SK-N-SH (cell line): ENCODE measurements around the gene CNTNAP2. TPM values are rescaled to one million over a fixed set of nuclear protein-coding genes. Genes with fewer than 3 reads are reported as not detected.

ENCODE experiments used
- CTCF ChIA-PET: fragments of 300-600, 350-600 bp; formaldehyde crosslinking; extraction: SDS; loops from one replicate; lab custom pipeline; 2021; lab: Yijun Ruan, JAX
- POLR2A ChIA-PET: fragments of 350-600 bp; sonication (Branson Sonifier 250); formaldehyde crosslinking; extraction: SDS; loops from one replicate; lab custom pipeline; 2020; ENCODE audit warnings: antibody characterized with exemption, inconsistent platforms; lab: Yijun Ruan, JAX
- DNase-seq: peaks from one replicate; pipeline ENCODE4 v3.0.0; 2012
- H2AFZ ChIP-seq: fragments of 200-600 bp; sonication (generic); 2 replicates; pipeline ENCODE4 v1.8.1; 2016; ENCODE audit warnings: antibody characterized with exemption, mild to moderate bottlenecking, low read depth
- H3F3A ChIP-seq: fragments of 200-600 bp; sonication (generic); replicated peaks from 2 replicates; pipeline ENCODE3; 2016; ENCODE audit warnings: antibody characterized with exemption, mild to moderate bottlenecking; ENCODE audit not compliant: insufficient read depth
- H3K27ac ChIP-seq, 2 experiments: fragments of 200-500 bp in 1 of 2; fragments of 200-600 bp in 1 of 2; sonication (Bioruptor generic) in 1 of 2; sonication (generic), shearing (Covaris generic) in 1 of 2; 2 replicates each; pipeline versions ENCODE4 v1.5.1 to v1.6.1; 2014 to 2016; ENCODE audit warnings: low read depth in 2 of 2, inconsistent platforms in 1 of 2, low read length in 1 of 2, mild to moderate bottlenecking in 1 of 2, mixed read lengths in 1 of 2
- H3K27me3 ChIP-seq: fragments of 200-600 bp; sonication (generic), shearing (Covaris generic); 2 replicates; pipeline ENCODE4 v1.6.1; 2016; ENCODE audit warnings: mixed run types; ENCODE audit not compliant: insufficient read depth
- H3K36me3 ChIP-seq, 2 experiments: fragments of 200-500 bp in 1 of 2; fragments of 200-600 bp in 1 of 2; sonication (Bioruptor generic) in 1 of 2; sonication (generic) in 1 of 2; replicated peaks in 1 of 2; 2 replicates each; pipeline versions ENCODE3 to v1.5.1; 2014 to 2016; ENCODE audit warnings: low read length in 1 of 2, mild to moderate bottlenecking in 1 of 2; ENCODE audit not compliant: insufficient read depth in 2 of 2, control insufficient read depth in 1 of 2
- H3K4me1 ChIP-seq, 2 experiments: fragments of 200-500 bp in 1 of 2; fragments of 200-600 bp in 1 of 2; sonication (Bioruptor generic) in 1 of 2; sonication (generic), shearing (Covaris generic) in 1 of 2; 2 replicates each; pipeline versions ENCODE4 v1.5.1 to v1.6.1; 2014 to 2016; ENCODE audit warnings: low read depth in 1 of 2, low read length in 1 of 2, mixed run types in 1 of 2; ENCODE audit not compliant: insufficient read depth in 2 of 2, control insufficient read depth in 1 of 2
- H3K4me2 ChIP-seq: fragments of 200-600 bp; sonication (generic), shearing (Covaris generic); 2 replicates; pipeline ENCODE4 v1.6.1; 2017; ENCODE audit warnings: mixed run types
- H3K4me3 ChIP-seq, 2 experiments: fragments of 200-500 bp in 1 of 2; fragments of 200-600 bp in 1 of 2; sonication (Bioruptor generic) in 1 of 2; sonication (generic), shearing (Covaris generic) in 1 of 2; 2 replicates each; pipeline versions ENCODE4 v1.5.1 to v1.8.1; 2014 to 2016; ENCODE audit warnings: low read depth in 2 of 2, inconsistent platforms in 1 of 2, low read length in 1 of 2, mild to moderate bottlenecking in 1 of 2, mixed read lengths in 1 of 2, moderate library complexity in 1 of 2
- H3K79me2 ChIP-seq: fragments of 200-600 bp; sonication (generic); 2 replicates; pipeline ENCODE4 v1.8.1; 2017; ENCODE audit warnings: mild to moderate bottlenecking; ENCODE audit not compliant: insufficient read depth
- H3K9ac ChIP-seq: fragments of 200-600 bp; sonication (generic); 2 replicates; pipeline ENCODE4 v1.6.1; 2017; ENCODE audit warnings: mixed run types
- H3K9me2 ChIP-seq: fragments of 200-600 bp; sonication (generic); 2 replicates; pipeline ENCODE4 v1.6.1; 2017; ENCODE audit warnings: mixed run types
- H3K9me3 ChIP-seq: fragments of 200-600 bp; sonication (generic); 2 replicates; pipeline ENCODE4 v1.6.1; 2017; ENCODE audit warnings: mixed run types, mild to moderate bottlenecking, moderate library complexity
- H4K20me1 ChIP-seq: fragments of 200-600 bp; sonication (generic); 2 replicates; pipeline ENCODE4 v1.6.1; 2017; ENCODE audit warnings: mild to moderate bottlenecking, mixed run types; ENCODE audit not compliant: insufficient read depth
- CHD2 ChIP-seq: fragments of 150-350 bp; IDR thresholded peaks from 2 replicates; pipeline ENCODE4 v1.6.1; 2018; ENCODE audit warnings: low read length; ENCODE audit not compliant: partially characterized antibody
- ELF1 ChIP-seq: IDR thresholded peaks from 2 replicates; pipeline ENCODE4 v1.4.0; 2012
- EP300 ChIP-seq, 2 experiments: IDR thresholded peaks; 2 replicates each; pipeline versions ENCODE4 v1.4.0 to v1.6.1; 2012; ENCODE audit warnings: borderline replicate concordance in 1 of 2, low read depth in 1 of 2, low read length in 1 of 2
- EZH2phosphoT487 ChIP-seq: fragments of 200-600 bp; sonication (generic); IDR thresholded peaks from 2 replicates; pipeline ENCODE4 v1.6.1; 2017; ENCODE audit warnings: low read depth, mixed run types, mild to moderate bottlenecking, antibody characterized with exemption, moderate library complexity, borderline replicate concordance
- FOXJ3 ChIP-seq: sonication (generic); formaldehyde crosslinking; IDR thresholded peaks from 2 replicates; pipeline ENCODE4 v1.5.1; 2020; ENCODE audit warnings: mild to moderate bottlenecking, missing genetic modification reagents
- FOXM1 ChIP-seq: IDR thresholded peaks from 2 replicates; pipeline ENCODE4 v1.4.0; 2012; ENCODE audit warnings: low read depth, mild to moderate bottlenecking
- GABPA ChIP-seq: IDR thresholded peaks from 2 replicates; pipeline ENCODE4 v1.4.0; 2012; ENCODE audit warnings: low read depth, mild to moderate bottlenecking
- IRF3 ChIP-seq: fragments of 150-350 bp; IDR thresholded peaks from 2 replicates; pipeline ENCODE4 v1.6.1; 2016; ENCODE audit warnings: mild to moderate bottlenecking, low read depth, low read length
- JUND ChIP-seq: IDR thresholded peaks from 2 replicates; pipeline ENCODE4 v1.4.0; 2012
- MEF2A ChIP-seq: IDR thresholded peaks from 2 replicates; pipeline ENCODE4 v1.4.0; 2012; ENCODE audit warnings: low read depth, borderline replicate concordance
- NFIC ChIP-seq: IDR thresholded peaks from 2 replicates; pipeline ENCODE4 v1.4.0; 2012; ENCODE audit warnings: borderline replicate concordance
- POLR2AphosphoS5 ChIP-seq: IDR thresholded peaks from 2 replicates; pipeline ENCODE4 v1.6.1; 2012; ENCODE audit warnings: low read depth, low read length
- RAD21 ChIP-seq: IDR thresholded peaks from 2 replicates; pipeline ENCODE4 v1.6.1; 2012; ENCODE audit warnings: mild to moderate bottlenecking, low read length
- RCOR1 ChIP-seq: fragments of 150-350 bp; IDR thresholded peaks from 2 replicates; pipeline ENCODE4 v1.6.1; 2017; ENCODE audit warnings: antibody characterized with exemption, low read length
- RXRA ChIP-seq: IDR thresholded peaks from 2 replicates; pipeline ENCODE4 v1.4.0; 2012; ENCODE audit warnings: low read depth, mild to moderate bottlenecking, borderline replicate concordance
- SIN3A ChIP-seq: IDR thresholded peaks from 2 replicates; pipeline ENCODE4 v1.6.1; 2012; ENCODE audit warnings: low read depth, mild to moderate bottlenecking, low read length, moderate library complexity, borderline replicate concordance
- SMC3 ChIP-seq: IDR thresholded peaks from 2 replicates; pipeline ENCODE4 v1.6.1; 2012; ENCODE audit warnings: low read depth, low read length, improper control_type of control experiment
- TAF1 ChIP-seq: IDR thresholded peaks from 2 replicates; pipeline ENCODE4 v1.6.1; 2012; ENCODE audit warnings: low read depth, mild to moderate bottlenecking, low read length, moderate library complexity, borderline replicate concordance
- TCF12 ChIP-seq: IDR thresholded peaks from 2 replicates; pipeline ENCODE4 v1.4.0; 2012
- TEAD4 ChIP-seq: IDR thresholded peaks from 2 replicates; pipeline ENCODE4 v1.4.0; 2012; ENCODE audit warnings: mild to moderate bottlenecking, borderline replicate concordance; ENCODE audit not compliant: insufficient read depth
- WGBS: methylation state at CpG from one replicate; pipeline ENCODE4 v1.1.6; 2017; ENCODE audit warnings: low lambda C conversion rate; 5-methylcytosine and 5-hydroxymethylcytosine counted together
- polyA plus RNA-seq, 3 experiments: library from polyadenylated mRNA; depleted of rRNA; stranded (reverse); fragments of >200 nt; gene quantifications; 2 replicates each; pipeline ENCODE4 v1.2.3, GENCODE V29; 2012
- TF ChIP-seq, protein P1 (sequence below): fragments of 200-600 bp; sonication (generic); IDR thresholded peaks from 2 replicates; pipeline ENCODE4 v1.6.1; 2017; ENCODE audit warnings: antibody characterized with exemption, mild to moderate bottlenecking, moderate library complexity
- TF ChIP-seq, protein P2 (sequence below): IDR thresholded peaks from 2 replicates; pipeline ENCODE4 v1.4.0; 2012; ENCODE audit warnings: low read depth, borderline replicate concordance

Gene CNTNAP2
- polyA plus RNA-seq, 1 of the 3 experiments (the other 2 are of a cell fraction) = 3.4 TPM

GRCh38 chr7:146722986-146723385 lies 606.4 kb downstream of the CNTNAP2 start:
- Histone ChIP-seq H4K20me1 (no peaks in the 10 kb centered on the region), H3K27me3 (no peaks in the 10 kb centered on the region), H3K9me2 (no peaks in the 10 kb centered on the region), H3K9me3 (no peaks in the 10 kb centered on the region), H3K79me2 (no peaks in the 10 kb centered on the region), H3K4me1 (no peaks in the 10 kb centered on the region), H3K4me3 (no peak overlapping the region), H2AFZ (no peak overlapping the region), H3K4me2 (no peak overlapping the region), H3K27ac (no peak overlapping the region)
- CTCF ChIA-PET = no interaction called here
- TF ChIP-seq EP300 (IDR thresholded peaks at IDR 0.05; ENCODE audit: borderline replicate concordance in 1 of 2, low read depth in 1 of 2, low read length in 1 of 2) = no peak
- no peak for TF ChIP-seq GABPA
- TF ChIP-seq IRF3 = no peak
- TF ChIP-seq TAF1 = no peak
- no peak for TF ChIP-seq SMC3
- TF ChIP-seq ELF1 = no peak
- TF ChIP-seq, protein P1, sequence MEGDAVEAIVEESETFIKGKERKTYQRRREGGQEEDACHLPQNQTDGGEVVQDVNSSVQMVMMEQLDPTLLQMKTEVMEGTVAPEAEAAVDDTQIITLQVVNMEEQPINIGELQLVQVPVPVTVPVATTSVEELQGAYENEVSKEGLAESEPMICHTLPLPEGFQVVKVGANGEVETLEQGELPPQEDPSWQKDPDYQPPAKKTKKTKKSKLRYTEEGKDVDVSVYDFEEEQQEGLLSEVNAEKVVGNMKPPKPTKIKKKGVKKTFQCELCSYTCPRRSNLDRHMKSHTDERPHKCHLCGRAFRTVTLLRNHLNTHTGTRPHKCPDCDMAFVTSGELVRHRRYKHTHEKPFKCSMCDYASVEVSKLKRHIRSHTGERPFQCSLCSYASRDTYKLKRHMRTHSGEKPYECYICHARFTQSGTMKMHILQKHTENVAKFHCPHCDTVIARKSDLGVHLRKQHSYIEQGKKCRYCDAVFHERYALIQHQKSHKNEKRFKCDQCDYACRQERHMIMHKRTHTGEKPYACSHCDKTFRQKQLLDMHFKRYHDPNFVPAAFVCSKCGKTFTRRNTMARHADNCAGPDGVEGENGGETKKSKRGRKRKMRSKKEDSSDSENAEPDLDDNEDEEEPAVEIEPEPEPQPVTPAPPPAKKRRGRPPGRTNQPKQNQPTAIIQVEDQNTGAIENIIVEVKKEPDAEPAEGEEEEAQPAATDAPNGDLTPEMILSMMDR = no peak
- TF ChIP-seq MEF2A = no peak
- TF ChIP-seq, all 33 proteins: peak for 0
- no peak for DNase-seq
- H3K36me3 ChIP-seq = no peaks in the 10 kb centered on the region
- no peak overlapping the region for H3K9ac ChIP-seq
- H3F3A ChIP-seq = no peaks in the 10 kb centered on the region
- POLR2A ChIA-PET = no interaction called here
- 12% methylated on average over 1 of the region's 1 CpG for whole genome bisulfite sequencing

GRCh38 chr7:146725520-146725919 lies 608.9 kb downstream of the CNTNAP2 start:
- H3F3A ChIP-seq = no peaks in the 10 kb centered on the region
- no peaks in the 10 kb centered on the region for H3K27me3 ChIP-seq
- no peaks in the 10 kb centered on the region for H3K9me3 ChIP-seq
- WGBS = 60% methylated on average over 3 of the region's 3 CpGs
- no peak for DNase-seq
- no peaks in the 10 kb centered on the region for H3K79me2 ChIP-seq
- no peak overlapping the region for H2AFZ ChIP-seq
- H4K20me1 ChIP-seq = no peaks in the 10 kb centered on the region
- H3K9me2 ChIP-seq = no peaks in the 10 kb centered on the region
- CTCF ChIA-PET = interaction anchor here (0.8 to 1.3 kb wide), 2 partner anchors 9 to 35 kb away, joined by 3 read pairs; no protein-coding TSS in a partner anchor
- H3K4me3 ChIP-seq = no peak overlapping the region
- H3K4me1 ChIP-seq = peaks cover 0 to 12% of the 10 kb centered on the region in 2 experiments; a peak in 2 of 4 replicates
- H3K9ac ChIP-seq = no peak overlapping the region
- H3K36me3 ChIP-seq = no peaks in the 10 kb centered on the region
- no peak overlapping the region for H3K4me2 ChIP-seq
- POLR2A ChIA-PET = no interaction called here
- H3K27ac ChIP-seq = no peak overlapping the region
- TF ChIP-seq JUND (no peak), POLR2AphosphoS5 (no peak), NFIC (no peak), FOXM1 (no peak), CHD2 (no peak), RAD21 (no peak), RCOR1 (no peak), TCF12 (no peak), IRF3 (no peak), FOXJ3 (CRISPR knock-in tag) (no peak), RXRA (no peak), EZH2phosphoT487 (no peak), SIN3A (no peak), TEAD4 (no peak)
- TF ChIP-seq, protein P2, sequence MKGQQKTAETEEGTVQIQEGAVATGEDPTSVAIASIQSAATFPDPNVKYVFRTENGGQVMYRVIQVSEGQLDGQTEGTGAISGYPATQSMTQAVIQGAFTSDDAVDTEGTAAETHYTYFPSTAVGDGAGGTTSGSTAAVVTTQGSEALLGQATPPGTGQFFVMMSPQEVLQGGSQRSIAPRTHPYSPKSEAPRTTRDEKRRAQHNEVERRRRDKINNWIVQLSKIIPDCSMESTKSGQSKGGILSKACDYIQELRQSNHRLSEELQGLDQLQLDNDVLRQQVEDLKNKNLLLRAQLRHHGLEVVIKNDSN = no peak
- TF ChIP-seq, protein P1 = no peak
